Measurements from ENCODE around the gene SH3RF2. TPM values are rescaled to one million over a fixed set of nuclear protein-coding genes. Genes with fewer than 3 reads are reported as not detected.
"Not testable (repeated sequence)": the region's sequence is repeated elsewhere in the genome, so short reads cannot be mapped to it uniquely, and the experiment has no call there.

The SH3RF2 gene
- total and polyA plus RNA-seq, 10 of the 15 experiments (the other 5 are each of a cell fraction or from before 2014, with no cell fraction given), result 0.15 TPM; not detected in 9

DNA sequence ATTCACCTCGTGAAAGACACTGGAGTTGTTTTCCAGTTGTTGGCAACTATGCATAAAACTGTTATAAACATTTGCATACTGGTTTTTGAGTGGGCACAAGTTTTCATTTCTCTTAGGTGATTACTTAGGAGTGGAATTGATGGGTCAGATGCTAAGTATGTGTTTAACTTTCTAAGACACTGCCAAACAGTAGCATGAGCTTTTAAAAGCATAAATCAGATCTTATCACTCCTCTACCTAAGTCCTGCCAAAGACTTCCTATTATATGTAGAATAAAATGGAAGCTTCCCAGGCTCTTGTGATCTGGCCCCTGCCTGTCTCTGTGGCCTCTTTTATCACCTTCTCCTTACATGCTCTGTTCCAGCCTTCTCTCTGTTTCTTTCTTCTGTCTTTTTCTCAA, 72.6 kb downstream of the SH3RF2 start:
- Histone ChIP-seq H3K4me1 (ENCODE audit: control insufficient read depth, insufficient read depth, low read length) (no peaks in the 10 kb centered on the region), H3K79me2 (ENCODE audit: control insufficient read depth, insufficient read depth, low read length) (no peaks in the 10 kb centered on the region), H2AFZ (ENCODE audit: control insufficient read depth, low read depth, low read length) (no peak overlapping the region), H3K9me3 (replicated peaks; ENCODE audit: control insufficient read depth, insufficient read depth, low read length) (no peaks in the 10 kb centered on the region), H4K20me1 (ENCODE audit: control insufficient read depth, insufficient read depth) (no peaks in the 10 kb centered on the region), H3K36me3 (ENCODE audit: control insufficient read depth in 2 of 2, insufficient read depth in 2 of 2, low read length in 1 of 2) (no peaks in the 10 kb centered on the region), H3K4me3 (no peak overlapping the region), H3K9ac (ENCODE audit: control insufficient read depth, insufficient read depth, low read length) (no peak overlapping the region), H3K27me3 (replicated peaks in 1 of 2; ENCODE audit: control insufficient read depth in 2 of 2, insufficient read depth in 2 of 2, low read length in 1 of 2) (no peaks in the 10 kb centered on the region), H3K4me2 (ENCODE audit: control insufficient read depth, insufficient read depth) (no peak overlapping the region), H3K27ac (ENCODE audit: control insufficient read depth, insufficient read depth) (no peak overlapping the region)
- 0% methylated on average over 1 of the region's 1 CpG for WGBS (ENCODE audit: insufficient coverage, insufficient replicate concordance, low lambda C conversion rate, missing lambda C conversion rate)
- intact Hi-C loops (cut with micrococcal nuclease; ENCODE audit: unreplicated experiment), result no loop called here
- ATAC-seq (no peak), DNase-seq (ENCODE audit: low read depth, low spot score) (no peak), FAIRE-seq (no peak)
- no peak for TF ChIP-seq TCF7 (IDR thresholded peaks at IDR 0.05; ENCODE audit: borderline replicate concordance)
- TF ChIP-seq ZNF384 (IDR thresholded peaks at IDR 0.05; ENCODE audit: borderline replicate concordance, low read depth, low read length), result no peak
- no peak for TF ChIP-seq POLR2A (IDR thresholded peaks at IDR 0.05; ENCODE audit: low read depth, low read length)
- no peak for TF ChIP-seq PAX5 (IDR thresholded peaks at IDR 0.05; ENCODE audit: borderline replicate concordance, low read depth, low read length)
- TF ChIP-seq ATF7 (IDR thresholded peaks at IDR 0.05; ENCODE audit: low read depth), result no peak
- TF ChIP-seq EGR1 (IDR thresholded peaks at IDR 0.05; ENCODE audit: borderline replicate concordance in 1 of 2, low read depth in 2 of 2, low read length in 2 of 2), result no peak
- no peak for TF ChIP-seq HCFC1 (IDR thresholded peaks at IDR 0.05; ENCODE audit: low read length)
- no peak for TF ChIP-seq MTA3 (IDR thresholded peaks at IDR 0.05; ENCODE audit: borderline replicate concordance, low read length)
- no peak for TF ChIP-seq LARP7 (IDR thresholded peaks at IDR 0.05)
- TF ChIP-seq POU2F2 (IDR thresholded peaks at IDR 0.05; ENCODE audit: borderline replicate concordance, low read depth, low read length), result no peak
- ChIA-PET POLR2A (no interaction called here), RAD21 (ENCODE audit: unreplicated experiment) (no interaction called here), CTCF (interaction anchor here (1.9 kb wide), 1 partner anchor 32 kb away, joined by 3 read pairs; no protein-coding TSS in a partner anchor), SMC1A (ENCODE audit: uncharacterized antibody, unreplicated experiment) (interaction anchor here (0.6 to 1.4 kb wide), 2 partner anchors 10 to 632 kb away, joined by 4 read pairs; no protein-coding TSS in a partner anchor)
- in situ Hi-C loops (cut with MboI), result no loop called here
- BruUV-seq (replicated peaks), result no TSS peak

GRCh38 chr5:146010447-146010846, 74.1 kb downstream of the SH3RF2 start:
- H4K20me1 ChIP-seq (ENCODE audit: control insufficient read depth, insufficient read depth); H3K9ac ChIP-seq (ENCODE audit: control insufficient read depth, insufficient read depth, low read length); FAIRE-seq; H2AFZ ChIP-seq (ENCODE audit: control insufficient read depth, low read depth, low read length); SMC1A ChIA-PET (ENCODE audit: uncharacterized antibody, unreplicated experiment); RAD21 ChIA-PET (ENCODE audit: unreplicated experiment); H3K27me3 ChIP-seq (replicated peaks in 1 of 2; ENCODE audit: control insufficient read depth in 2 of 2, insufficient read depth in 2 of 2, low read length in 1 of 2); DNase-seq (ENCODE audit: low read depth, low spot score); in situ Hi-C loops (cut with MboI); CTCF ChIA-PET; H3K4me3 ChIP-seq; H3K36me3 ChIP-seq (ENCODE audit: control insufficient read depth in 2 of 2, insufficient read depth in 2 of 2, low read length in 1 of 2); H3K4me1 ChIP-seq (ENCODE audit: control insufficient read depth, insufficient read depth, low read length); H3K4me2 ChIP-seq (ENCODE audit: control insufficient read depth, insufficient read depth); POLR2A ChIA-PET; ATAC-seq; H3K9me3 ChIP-seq (replicated peaks; ENCODE audit: control insufficient read depth, insufficient read depth, low read length); H3K79me2 ChIP-seq (ENCODE audit: control insufficient read depth, insufficient read depth, low read length); BruUV-seq (replicated peaks); H3K27ac ChIP-seq (ENCODE audit: control insufficient read depth, insufficient read depth); intact Hi-C loops (cut with micrococcal nuclease; ENCODE audit: unreplicated experiment): not testable (repeated sequence)
- 18% methylated on average over 4 of the region's 5 CpGs for WGBS (ENCODE audit: insufficient coverage, insufficient replicate concordance, low lambda C conversion rate, missing lambda C conversion rate)

All from GM12878 (cell line).